ENCODE data around the gene CCBE1.

Gene CCBE1

DNA sequence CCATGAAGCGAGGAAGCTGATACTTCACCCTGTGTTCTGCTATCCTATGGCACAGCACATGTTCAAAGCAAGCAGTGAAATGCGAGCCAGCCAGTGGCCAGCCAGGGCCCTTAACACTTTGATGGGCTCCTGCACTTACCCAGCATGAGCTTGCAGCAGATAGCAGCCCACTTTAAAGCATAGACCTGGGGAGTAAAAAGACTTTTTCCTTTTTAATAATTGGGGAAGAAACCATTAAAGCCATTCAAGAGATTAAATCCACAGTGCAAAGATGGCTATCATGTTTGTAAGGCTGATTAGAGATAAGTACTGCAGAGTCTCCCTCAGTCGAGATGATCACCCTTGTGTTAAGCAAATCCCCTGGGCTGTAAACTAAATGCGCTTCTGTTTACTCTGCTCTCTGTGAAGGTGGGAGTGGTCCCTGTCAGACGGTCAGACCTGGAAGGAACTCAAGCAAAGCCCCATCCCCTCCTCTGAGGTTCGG lies 15.7 kb downstream of the CCBE1 start:
- no peak overlapping the region for H3K27ac ChIP-seq (replicated peaks; ENCODE audit: low read length)
- H3K4me3 ChIP-seq (ENCODE audit: low read length in 2 of 2) = no peak overlapping the region
- H3K23ac ChIP-seq (ENCODE audit: low read depth, low read length, poor library complexity) = no peak overlapping the region
- no peak overlapping the region for H4K91ac ChIP-seq (ENCODE audit: low read depth, low read length, poor library complexity)
- H2BK120ac ChIP-seq (ENCODE audit: low read depth, low read length) = no peak overlapping the region
- no peak overlapping the region for H3K9ac ChIP-seq (ENCODE audit: low read depth, low read length, poor library complexity)
- H3K14ac ChIP-seq (ENCODE audit: low read length) = no peak overlapping the region
- no peak for DNase-seq (ENCODE audit: low spot score)
- H3K9me3 ChIP-seq (replicated peaks in 1 of 2; ENCODE audit: control insufficient read depth in 2 of 2, insufficient read depth in 1 of 2, low read depth in 1 of 2, low read length in 2 of 2) = no peaks in the 10 kb centered on the region
- H2BK12ac ChIP-seq (ENCODE audit: low read length) = no peak overlapping the region
- H3K36me3 ChIP-seq (replicated peaks in 1 of 2; ENCODE audit: control insufficient read depth in 2 of 2, insufficient read depth in 2 of 2, low read length in 2 of 2) = no peaks in the 10 kb centered on the region
- no peak overlapping the region for H4K8ac ChIP-seq (ENCODE audit: low read depth, low read length)
- peak overlapping the region; percentile 40 for H3K18ac ChIP-seq (ENCODE audit: low read length)
- H3K79me1 ChIP-seq (ENCODE audit: low read depth, low read length) = no peaks in the 10 kb centered on the region
- WGBS, 2 donors (ENCODE audit: extremely low coverage in 2 of 2, insufficient read length in 2 of 2, insufficient replicate concordance in 1 of 2) = no CpG with 5 or more reads among the region's 6 CpGs
- peaks cover 0 to 8% of the 10 kb centered on the region in 2 donors for H3K4me1 ChIP-seq (ENCODE audit: control insufficient read depth in 2 of 2, insufficient read depth in 1 of 2, low read depth in 1 of 2, low read length in 2 of 2)
- H3K4me2 ChIP-seq (ENCODE audit: insufficient read depth, low read length, poor library complexity, severe bottlenecking) = no peak overlapping the region
- no peak overlapping the region for H2BK15ac ChIP-seq (ENCODE audit: low read length)
- H2AK5ac ChIP-seq (ENCODE audit: low read depth, low read length) = no peak overlapping the region
- no peaks in the 10 kb centered on the region for H3K27me3 ChIP-seq (ENCODE audit: control insufficient read depth in 3 of 3, insufficient read depth in 3 of 3, low read depth in 1 of 3, low read length in 3 of 3)
- no peak overlapping the region for H2BK5ac ChIP-seq (ENCODE audit: low read length)
- no peak overlapping the region for H3K4ac ChIP-seq (ENCODE audit: low read length)
- H2AFZ ChIP-seq (ENCODE audit: low read length) = no peak overlapping the region

DNA sequence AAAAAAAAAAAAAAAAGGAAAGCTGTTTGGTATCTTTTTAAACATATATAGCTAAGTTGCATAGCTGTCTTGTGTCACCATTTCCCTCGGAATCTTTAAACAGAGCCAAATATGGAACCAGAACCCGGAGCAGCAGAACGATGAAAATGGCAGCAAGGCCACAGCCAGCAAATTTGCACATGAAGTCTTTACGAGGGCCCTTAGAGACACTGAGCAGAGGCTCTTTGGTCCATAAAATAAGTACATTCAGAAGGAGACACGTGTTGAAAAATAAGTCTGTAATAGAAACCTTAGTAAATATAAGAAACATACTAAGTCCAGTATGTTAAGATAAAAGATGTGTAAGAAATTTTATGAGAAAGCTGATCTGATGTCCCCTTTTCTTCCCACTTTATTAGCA lies 16.2 kb downstream of the CCBE1 start:
- Histone ChIP-seq H3K27me3 (ENCODE audit: control insufficient read depth in 3 of 3, insufficient read depth in 3 of 3, low read depth in 1 of 3, low read length in 3 of 3) (no peaks in the 10 kb centered on the region), H3K4me2 (ENCODE audit: insufficient read depth, low read length, poor library complexity, severe bottlenecking) (no peak overlapping the region), H2BK12ac (ENCODE audit: low read length) (no peak overlapping the region), H3K9me3 (replicated peaks in 1 of 2; ENCODE audit: control insufficient read depth in 2 of 2, insufficient read depth in 1 of 2, low read depth in 1 of 2, low read length in 2 of 2) (no peaks in the 10 kb centered on the region), H3K79me1 (ENCODE audit: low read depth, low read length) (no peaks in the 10 kb centered on the region), H3K4me3 (ENCODE audit: low read length in 2 of 2) (no peak overlapping the region), H4K8ac (ENCODE audit: low read depth, low read length) (no peak overlapping the region), H3K14ac (ENCODE audit: low read length) (no peak overlapping the region), H2BK15ac (ENCODE audit: low read length) (no peak overlapping the region), H3K4ac (ENCODE audit: low read length) (no peak overlapping the region), H2AFZ (ENCODE audit: low read length) (no peak overlapping the region), H3K4me1 (ENCODE audit: control insufficient read depth in 2 of 2, insufficient read depth in 1 of 2, low read depth in 1 of 2, low read length in 2 of 2) (peaks cover 0 to 8% of the 10 kb centered on the region in 2 donors), H3K27ac (replicated peaks; ENCODE audit: low read length) (no peak overlapping the region), H3K23ac (ENCODE audit: low read depth, low read length, poor library complexity) (no peak overlapping the region), H4K91ac (ENCODE audit: low read depth, low read length, poor library complexity) (no peak overlapping the region), H3K9ac (ENCODE audit: low read depth, low read length, poor library complexity) (no peak overlapping the region), H2BK120ac (ENCODE audit: low read depth, low read length) (no peak overlapping the region), H3K36me3 (replicated peaks in 1 of 2; ENCODE audit: control insufficient read depth in 2 of 2, insufficient read depth in 2 of 2, low read length in 2 of 2) (no peaks in the 10 kb centered on the region), H2BK5ac (ENCODE audit: low read length) (no peak overlapping the region), H2AK5ac (ENCODE audit: low read depth, low read length) (no peak overlapping the region), H3K18ac (ENCODE audit: low read length) (no peak overlapping the region)
- WGBS, 2 donors (ENCODE audit: extremely low coverage in 2 of 2, insufficient read length in 2 of 2, insufficient replicate concordance in 1 of 2) = no CpG with 5 or more reads among the region's 5 CpGs
- DNase-seq (ENCODE audit: low spot score) = no peak

DNA sequence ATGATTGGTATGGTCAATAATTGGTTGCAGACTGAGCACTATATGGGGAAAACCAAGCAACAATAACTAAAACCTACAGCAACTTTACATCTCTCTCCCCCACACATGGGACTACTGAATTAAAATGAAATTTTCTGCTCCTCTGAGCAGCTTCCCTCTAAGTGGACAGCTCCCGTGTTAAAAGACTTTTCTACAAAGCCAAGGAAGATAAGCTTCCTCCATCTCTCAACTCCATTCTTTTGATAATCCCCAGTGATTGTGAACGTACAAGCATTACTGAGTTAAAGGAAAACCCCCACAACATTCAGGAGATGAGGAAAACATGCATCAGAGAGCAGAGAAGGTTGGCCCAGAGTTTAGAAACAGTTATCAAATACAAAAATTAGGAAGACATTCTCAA lies 21.9 kb downstream of the CCBE1 start:
- Histone ChIP-seq H2BK12ac (ENCODE audit: low read length) (no peak overlapping the region), H3K36me3 (replicated peaks in 1 of 2; ENCODE audit: control insufficient read depth in 2 of 2, insufficient read depth in 2 of 2, low read length in 2 of 2) (no peaks in the 10 kb centered on the region), H3K79me1 (ENCODE audit: low read depth, low read length) (no peaks in the 10 kb centered on the region), H2BK15ac (ENCODE audit: low read length) (no peak overlapping the region), H3K23ac (ENCODE audit: low read depth, low read length, poor library complexity) (no peak overlapping the region), H2BK5ac (ENCODE audit: low read length) (no peak overlapping the region), H3K9ac (ENCODE audit: low read depth, low read length, poor library complexity) (no peak overlapping the region), H2AFZ (ENCODE audit: low read length) (no peak overlapping the region), H2BK120ac (ENCODE audit: low read depth, low read length) (no peak overlapping the region), H3K4me3 (ENCODE audit: low read length in 2 of 2) (no peak overlapping the region), H3K27me3 (ENCODE audit: control insufficient read depth in 3 of 3, insufficient read depth in 3 of 3, low read depth in 1 of 3, low read length in 3 of 3) (no peaks in the 10 kb centered on the region), H4K91ac (ENCODE audit: low read depth, low read length, poor library complexity) (no peak overlapping the region), H2AK5ac (ENCODE audit: low read depth, low read length) (no peak overlapping the region), H3K9me3 (replicated peaks in 1 of 2; ENCODE audit: control insufficient read depth in 2 of 2, insufficient read depth in 1 of 2, low read depth in 1 of 2, low read length in 2 of 2) (no peaks in the 10 kb centered on the region), H3K4me2 (ENCODE audit: insufficient read depth, low read length, poor library complexity, severe bottlenecking) (no peak overlapping the region), H3K4me1 (ENCODE audit: control insufficient read depth in 2 of 2, insufficient read depth in 1 of 2, low read depth in 1 of 2, low read length in 2 of 2) (peaks cover 0 to 5% of the 10 kb centered on the region in 2 donors), H4K8ac (ENCODE audit: low read depth, low read length) (no peak overlapping the region), H3K18ac (ENCODE audit: low read length) (no peak overlapping the region), H3K27ac (replicated peaks; ENCODE audit: low read length) (no peak overlapping the region), H3K14ac (ENCODE audit: low read length) (no peak overlapping the region), H3K4ac (ENCODE audit: low read length) (no peak overlapping the region)
- DNase-seq (ENCODE audit: low spot score) = no peak
- no CpG with 5 or more reads among the region's 2 CpGs for WGBS, 2 donors (ENCODE audit: extremely low coverage in 2 of 2, insufficient read length in 2 of 2, insufficient replicate concordance in 1 of 2)

DNA sequence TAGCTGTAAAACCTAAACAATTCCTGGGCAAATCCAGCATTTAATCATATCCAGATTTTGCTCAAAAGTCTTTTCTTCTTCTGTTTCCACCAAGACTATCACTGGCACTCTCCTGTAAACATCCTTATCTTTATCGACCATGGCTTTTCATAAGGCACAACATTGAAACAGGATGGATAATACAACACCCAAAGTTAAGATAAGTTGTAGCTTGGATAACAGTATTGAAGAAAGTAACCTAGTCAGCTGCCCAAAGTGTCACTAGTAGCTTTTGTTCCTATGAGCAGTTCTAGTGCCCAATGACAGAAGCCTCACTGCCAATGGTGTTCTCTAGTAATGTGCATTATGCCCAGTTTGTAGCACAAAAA lies 22.3 kb downstream of the CCBE1 start:
- no peak overlapping the region for H3K4ac ChIP-seq (ENCODE audit: low read length)
- H3K18ac ChIP-seq (ENCODE audit: low read length) = no peak overlapping the region
- no peaks in the 10 kb centered on the region for H3K79me1 ChIP-seq (ENCODE audit: low read depth, low read length)
- DNase-seq (ENCODE audit: low spot score) = no peak
- H3K27ac ChIP-seq (replicated peaks; ENCODE audit: low read length) = no peak overlapping the region
- WGBS, 2 donors (ENCODE audit: extremely low coverage in 2 of 2, insufficient read length in 2 of 2, insufficient replicate concordance in 1 of 2) = no CpG with 5 or more reads among the region's 1 CpG
- H2AK5ac ChIP-seq (ENCODE audit: low read depth, low read length) = no peak overlapping the region
- no peak overlapping the region for H2BK12ac ChIP-seq (ENCODE audit: low read length)
- no peak overlapping the region for H4K91ac ChIP-seq (ENCODE audit: low read depth, low read length, poor library complexity)
- H2BK5ac ChIP-seq (ENCODE audit: low read length) = no peak overlapping the region
- H3K4me3 ChIP-seq (ENCODE audit: low read length in 2 of 2) = no peak overlapping the region
- no peak overlapping the region for H3K14ac ChIP-seq (ENCODE audit: low read length)
- H4K8ac ChIP-seq (ENCODE audit: low read depth, low read length) = no peak overlapping the region
- no peak overlapping the region for H3K4me2 ChIP-seq (ENCODE audit: insufficient read depth, low read length, poor library complexity, severe bottlenecking)
- no peaks in the 10 kb centered on the region for H3K9me3 ChIP-seq (replicated peaks in 1 of 2; ENCODE audit: control insufficient read depth in 2 of 2, insufficient read depth in 1 of 2, low read depth in 1 of 2, low read length in 2 of 2)
- H3K4me1 ChIP-seq (ENCODE audit: control insufficient read depth in 2 of 2, insufficient read depth in 1 of 2, low read depth in 1 of 2, low read length in 2 of 2) = peaks cover 0 to 5% of the 10 kb centered on the region in 2 donors
- H2AFZ ChIP-seq (ENCODE audit: low read length) = no peak overlapping the region
- no peak overlapping the region for H2BK120ac ChIP-seq (ENCODE audit: low read depth, low read length)
- H3K9ac ChIP-seq (ENCODE audit: low read depth, low read length, poor library complexity) = no peak overlapping the region
- no peaks in the 10 kb centered on the region for H3K36me3 ChIP-seq (replicated peaks in 1 of 2; ENCODE audit: control insufficient read depth in 2 of 2, insufficient read depth in 2 of 2, low read length in 2 of 2)
- H3K23ac ChIP-seq (ENCODE audit: low read depth, low read length, poor library complexity) = no peak overlapping the region
- no peak overlapping the region for H2BK15ac ChIP-seq (ENCODE audit: low read length)
- no peaks in the 10 kb centered on the region for H3K27me3 ChIP-seq (ENCODE audit: control insufficient read depth in 3 of 3, insufficient read depth in 3 of 3, low read depth in 1 of 3, low read length in 3 of 3)
